Progenitor cell of endocrine pancreas (in vitro differentiated cells): ENCODE measurements around the gene CHN2. TPM values are rescaled to one million over a fixed set of nuclear protein-coding genes. Genes with fewer than 3 reads are reported as not detected.
"Not testable (repeated sequence)": the region's sequence is repeated elsewhere in the genome, so short reads cannot be mapped to it uniquely, and the experiment has no call there.

Experiments
- DNase-seq: peaks from one replicate; pipeline ENCODE4 v3.0.0; 2021; ENCODE audit warnings: low spot score; ENCODE audit not compliant: unreplicated experiment
- H3K27ac Mint-ChIP-seq: 2 replicates; pipeline ENCODE4 v1.8.0; 2021; ENCODE audit warnings: mild to moderate bottlenecking, moderate library complexity, mixed read lengths
- H3K27me3 Mint-ChIP-seq: 2 replicates; pipeline ENCODE4 v1.8.0; 2021; ENCODE audit warnings: mixed read lengths
- H3K36me3 Mint-ChIP-seq: 2 replicates; pipeline ENCODE4 v1.8.0; 2022; ENCODE audit warnings: mixed read lengths; ENCODE audit not compliant: insufficient read depth
- H3K4me1 Mint-ChIP-seq: 2 replicates; pipeline ENCODE4 v1.8.0; 2021; ENCODE audit warnings: low read depth, mixed read lengths
- H3K4me3 Mint-ChIP-seq: 2 replicates; pipeline ENCODE4 v1.8.0; 2021; ENCODE audit warnings: low read depth, mild to moderate bottlenecking, moderate library complexity, mixed read lengths
- H3K9me3 Mint-ChIP-seq: 2 replicates; pipeline ENCODE4 v1.8.0; 2021; ENCODE audit warnings: low read depth, mixed read lengths
- total RNA-seq: library from RNA; stranded (reverse); gene quantifications from 2 replicates; pipeline ENCODE4 v1.2.1, GENCODE V29; 2021
- TF ChIP-seq, protein P1 (sequence below): fragments of 200-600 bp; sonication (generic); IDR thresholded peaks from one replicate; pipeline ENCODE4 v1.5.0; 2021; ENCODE audit warnings: antibody characterized with exemption, mild to moderate bottlenecking; ENCODE audit not compliant: unreplicated experiment

CHN2 gene
- total RNA-seq, 1 donor from 2014 or later, result 22.0 TPM

DNA sequence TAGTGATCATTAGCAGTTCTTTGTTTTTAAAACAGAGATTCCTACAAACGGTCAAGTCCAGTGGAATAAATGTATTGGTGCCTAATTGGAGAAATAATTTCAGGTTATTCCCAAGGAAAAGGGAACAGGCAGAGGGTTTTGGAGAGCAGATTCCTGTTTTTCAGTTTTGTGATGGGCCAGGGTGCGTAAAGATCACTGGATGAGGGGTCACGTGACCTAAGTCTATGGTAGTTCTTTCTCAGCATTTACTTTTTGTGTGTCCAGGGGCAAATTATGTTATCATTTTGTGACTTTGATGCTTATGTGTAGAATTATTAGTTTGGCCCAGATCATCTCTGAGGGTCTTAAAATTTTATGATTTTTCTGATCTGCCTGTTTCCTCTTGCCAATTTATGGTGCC is 15.2 kb downstream of the CHN2 start:
- TF ChIP-seq, protein P1, sequence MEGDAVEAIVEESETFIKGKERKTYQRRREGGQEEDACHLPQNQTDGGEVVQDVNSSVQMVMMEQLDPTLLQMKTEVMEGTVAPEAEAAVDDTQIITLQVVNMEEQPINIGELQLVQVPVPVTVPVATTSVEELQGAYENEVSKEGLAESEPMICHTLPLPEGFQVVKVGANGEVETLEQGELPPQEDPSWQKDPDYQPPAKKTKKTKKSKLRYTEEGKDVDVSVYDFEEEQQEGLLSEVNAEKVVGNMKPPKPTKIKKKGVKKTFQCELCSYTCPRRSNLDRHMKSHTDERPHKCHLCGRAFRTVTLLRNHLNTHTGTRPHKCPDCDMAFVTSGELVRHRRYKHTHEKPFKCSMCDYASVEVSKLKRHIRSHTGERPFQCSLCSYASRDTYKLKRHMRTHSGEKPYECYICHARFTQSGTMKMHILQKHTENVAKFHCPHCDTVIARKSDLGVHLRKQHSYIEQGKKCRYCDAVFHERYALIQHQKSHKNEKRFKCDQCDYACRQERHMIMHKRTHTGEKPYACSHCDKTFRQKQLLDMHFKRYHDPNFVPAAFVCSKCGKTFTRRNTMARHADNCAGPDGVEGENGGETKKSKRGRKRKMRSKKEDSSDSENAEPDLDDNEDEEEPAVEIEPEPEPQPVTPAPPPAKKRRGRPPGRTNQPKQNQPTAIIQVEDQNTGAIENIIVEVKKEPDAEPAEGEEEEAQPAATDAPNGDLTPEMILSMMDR, result no peak
- no peak for DNase-seq
- no peaks in the 10 kb centered on the region for H3K27me3 Mint-ChIP-seq
- H3K27ac Mint-ChIP-seq, result peak overlapping the region; percentile 18
- peaks cover 20% of the 10 kb centered on the region for H3K4me1 Mint-ChIP-seq
- no peaks in the 10 kb centered on the region for H3K9me3 Mint-ChIP-seq
- H3K36me3 Mint-ChIP-seq, result peaks cover 6% of the 10 kb centered on the region
- H3K4me3 Mint-ChIP-seq, result no peak overlapping the region

DNA sequence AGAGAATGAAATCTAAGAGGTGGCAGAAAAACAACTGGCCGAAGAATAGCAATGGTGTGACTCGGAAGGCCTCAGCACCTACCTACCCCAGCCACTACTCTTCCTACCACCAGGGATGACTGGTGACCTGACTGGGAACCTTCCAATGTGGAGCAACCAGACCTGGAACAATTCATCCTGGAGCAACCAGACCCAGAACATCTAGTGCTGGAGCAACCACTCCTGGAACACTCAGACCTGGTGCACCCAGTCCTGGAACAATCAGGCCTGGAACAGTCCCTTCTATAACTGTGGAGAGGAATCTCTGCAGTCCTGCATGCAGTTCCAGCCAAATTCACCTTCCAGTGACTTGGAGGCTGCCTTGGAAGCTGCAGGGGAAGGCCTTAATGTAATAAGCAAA is 18.2 kb downstream of the CHN2 start:
- not testable (repeated sequence) for H3K4me3 Mint-ChIP-seq, DNase-seq, H3K27ac Mint-ChIP-seq, H3K9me3 Mint-ChIP-seq, H3K27me3 Mint-ChIP-seq, H3K36me3 Mint-ChIP-seq
- peaks cover 11% of the 10 kb centered on the region for H3K4me1 Mint-ChIP-seq

DNA sequence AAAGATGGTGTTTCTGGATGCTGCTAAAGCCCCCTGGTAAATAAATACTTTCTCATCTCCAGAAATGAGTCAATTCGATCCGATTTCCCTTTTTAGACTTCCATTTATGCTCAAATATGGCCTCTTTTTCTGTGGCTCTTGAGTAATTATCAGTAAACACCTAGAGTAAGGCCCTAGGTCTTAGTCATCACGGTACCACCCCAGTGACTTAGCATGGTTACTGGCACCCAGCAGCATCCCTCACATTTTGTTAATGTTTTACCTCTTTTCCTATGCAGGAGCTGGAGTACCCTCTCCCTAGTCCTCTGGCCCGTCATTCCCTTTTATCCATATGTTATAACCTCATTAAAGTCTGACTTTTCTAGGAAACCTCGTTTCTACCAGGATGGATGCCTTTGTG is 19.5 kb downstream of the CHN2 start:
- TF ChIP-seq, protein P1, result no peak
- Mint-ChIP-seq H3K4me3 (no peak overlapping the region), H3K27me3 (no peaks in the 10 kb centered on the region), H3K9me3 (no peaks in the 10 kb centered on the region), H3K36me3 (peaks cover 6% of the 10 kb centered on the region), H3K4me1 (peaks cover 3% of the 10 kb centered on the region), H3K27ac (no peak overlapping the region)
- no peak for DNase-seq

DNA sequence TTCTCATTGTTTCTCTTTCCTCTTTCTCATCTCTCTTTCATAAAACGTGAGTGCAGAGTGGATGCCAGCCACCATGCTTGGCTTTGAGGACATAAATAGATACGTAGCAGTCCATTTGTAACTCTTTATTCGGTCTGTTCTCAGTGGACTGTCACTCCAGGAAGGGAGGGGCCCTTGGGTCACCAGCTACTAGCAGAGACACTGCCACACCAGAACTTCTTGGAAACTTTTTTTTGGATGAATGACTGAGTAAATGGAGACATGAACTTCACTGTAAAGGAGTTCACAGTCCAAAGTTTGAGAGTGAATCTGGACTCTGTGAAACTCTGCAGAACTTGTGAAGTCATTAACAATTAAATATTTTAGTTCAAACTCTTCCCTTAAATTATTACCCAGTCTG is 20.2 kb downstream of the CHN2 start:
- Mint-ChIP-seq H3K27me3 (no peaks in the 10 kb centered on the region), H3K27ac (no peak overlapping the region), H3K4me1 (peaks cover 3% of the 10 kb centered on the region), H3K9me3 (no peaks in the 10 kb centered on the region), H3K36me3 (peaks cover 6% of the 10 kb centered on the region), H3K4me3 (no peak overlapping the region)
- TF ChIP-seq, protein P1, result no peak
- no peak for DNase-seq

DNA sequence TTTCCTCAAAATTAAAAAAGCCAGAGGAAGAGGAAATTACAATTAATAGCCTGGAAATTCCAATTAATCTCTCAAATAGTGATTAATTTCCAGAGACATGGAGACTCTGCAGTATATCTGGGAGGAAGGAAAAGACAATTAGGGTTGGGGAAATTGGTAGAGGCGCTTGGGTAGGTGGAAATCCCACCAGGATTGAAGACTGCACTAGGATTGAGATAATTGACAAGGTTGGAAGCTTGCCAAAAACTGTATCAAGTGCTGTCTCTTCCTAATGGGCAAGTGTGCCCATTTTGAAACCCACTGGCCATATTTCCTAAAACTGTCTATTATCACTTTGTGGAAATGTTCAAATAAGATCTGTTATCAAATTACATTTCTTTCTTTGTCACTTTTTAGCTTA is 21.6 kb downstream of the CHN2 start:
- TF ChIP-seq, protein P1, result no peak
- Mint-ChIP-seq H3K36me3 (peaks cover 8% of the 10 kb centered on the region), H3K9me3 (peaks cover 6% of the 10 kb centered on the region), H3K4me3 (no peak overlapping the region), H3K27ac (no peak overlapping the region), H3K27me3 (no peaks in the 10 kb centered on the region), H3K4me1 (peaks cover 3% of the 10 kb centered on the region)
- DNase-seq, result no peak

DNA sequence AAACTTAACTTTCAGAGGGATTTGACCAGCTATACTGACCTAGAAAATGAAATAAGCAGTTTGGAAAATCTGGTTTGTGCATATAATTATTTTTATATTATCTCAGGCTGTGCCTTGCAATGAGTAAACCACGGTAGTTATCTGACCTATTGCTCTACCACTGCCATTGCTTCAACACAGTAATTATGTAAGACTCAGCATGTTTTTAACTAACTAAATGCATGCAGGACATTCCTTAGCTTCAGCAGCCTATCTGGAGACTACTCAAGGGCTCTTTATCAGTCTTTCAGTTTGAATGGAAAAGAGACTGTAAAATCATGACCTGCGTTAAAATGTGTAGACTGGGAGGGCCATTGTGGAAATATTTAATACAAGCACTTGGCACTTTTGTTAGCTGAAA is 22.5 kb downstream of the CHN2 start:
- Mint-ChIP-seq H3K9me3 (peaks cover 14% of the 10 kb centered on the region), H3K4me1 (peaks cover 3% of the 10 kb centered on the region), H3K36me3 (peaks cover 15% of the 10 kb centered on the region), H3K4me3 (no peak overlapping the region), H3K27me3 (no peaks in the 10 kb centered on the region), H3K27ac (no peak overlapping the region)
- TF ChIP-seq, protein P1, result no peak
- DNase-seq, result no peak
